Adrenal gland (tissue), 5 donors: Measurements from ENCODE around the gene UFSP2.

Experiments used
- CTCF ChIP-seq, 6 experiments: fragments of 450-650 bp in 4 of 6; fragments of 200-600 bp in 2 of 6; sonication (generic) in 1 of 6; IDR thresholded peaks; 1 replicate in 5 of 6; 2 replicates in 1 of 6; pipeline versions ENCODE4 v1.5.1 to v1.8.0; 2016 to 2021; ENCODE audit warnings: antibody characterized with exemption in 6 of 6, mild to moderate bottlenecking in 2 of 6, moderate library complexity in 1 of 6
- POLR2A ChIP-seq, 2 donors: fragments of 450-650 bp; IDR thresholded peaks; one replicate each; pipeline ENCODE4 v1.6.1; 2017; ENCODE audit warnings: antibody characterized with exemption in 2 of 2, mild to moderate bottlenecking in 2 of 2, moderate library complexity in 1 of 2
- donor health status: DM: no; HTN: no; CAD: no.

DNA sequence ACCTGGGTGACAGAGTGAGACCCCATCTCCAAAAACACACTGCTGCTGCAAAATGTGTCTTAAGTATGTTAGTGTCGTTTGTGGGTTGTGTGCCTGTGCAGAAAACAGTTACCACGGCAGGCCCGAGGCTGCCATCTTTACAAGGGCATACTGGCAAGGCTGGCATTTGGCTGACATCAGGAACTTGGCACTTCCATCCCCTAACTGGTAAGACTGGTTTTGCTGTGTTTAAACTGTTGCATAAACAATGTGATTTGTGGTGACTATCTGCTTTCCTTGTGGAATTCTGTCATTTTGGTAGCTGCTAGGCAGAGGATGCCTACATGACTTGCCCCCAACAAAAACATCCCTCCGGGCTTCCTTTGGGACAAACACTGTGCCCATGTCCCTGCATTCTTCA is 42.3 kb downstream of the UFSP2 start:
- no peak for TF ChIP-seq CTCF (IDR thresholded peaks at IDR 0.05)
- TF ChIP-seq POLR2A (IDR thresholded peaks at IDR 0.05), result no peak
